Large intestine (tissue), 3 donors: ENCODE measurements around the gene C2CD3. TPM values are rescaled to one million over a fixed set of nuclear protein-coding genes. Genes with fewer than 3 reads are reported as not detected.

ENCODE experiments used
- DNase-seq, 2 donors: peaks; one replicate each; pipeline versions ENCODE4 v3.0.0 to v3.0.0-alpha.2; 2013
- H3K27ac ChIP-seq: one replicate; pipeline ENCODE4 v1.5.1; 2013; ENCODE audit warnings: low read length
- H3K27me3 ChIP-seq: 2 replicates; pipeline ENCODE4 v1.6.1; 2013; ENCODE audit warnings: low read length; ENCODE audit not compliant: control insufficient read depth, insufficient read depth
- H3K36me3 ChIP-seq: 2 replicates; pipeline ENCODE4 v1.6.1; 2013; ENCODE audit warnings: low read length; ENCODE audit not compliant: control insufficient read depth, insufficient read depth
- H3K4me1 ChIP-seq: one replicate; pipeline ENCODE4 v1.6.1; 2013; ENCODE audit warnings: low read length; ENCODE audit not compliant: control insufficient read depth, insufficient read depth
- H3K4me3 ChIP-seq: one replicate; pipeline ENCODE4 v1.5.1; 2013; ENCODE audit warnings: low read length
- H3K9me3 ChIP-seq: one replicate; pipeline ENCODE4 v1.6.1; 2013; ENCODE audit warnings: mild to moderate bottlenecking, low read depth, low read length, moderate library complexity; ENCODE audit not compliant: control insufficient read depth
- WGBS: methylation state at CpG from one replicate; pipeline ENCODE4 v1.1.5; 2013; ENCODE audit warnings: low lambda C conversion rate; ENCODE audit not compliant: insufficient coverage; 5-methylcytosine and 5-hydroxymethylcytosine counted together
- polyA plus RNA-seq: library from polyadenylated mRNA; unstranded; fragments of 120-200 nt; gene quantifications from one replicate; pipeline ENCODE4 v1.2.1, GENCODE V29; 2013

Gene C2CD3
- polyA plus RNA-seq, 1 donor = 12.3 TPM

GRCh38 chr11:74044538-74044937, 126.3 kb downstream of the C2CD3 start:
- peaks cover 29% of the 10 kb centered on the region for H3K36me3 ChIP-seq
- H3K4me3 ChIP-seq = no peak overlapping the region
- 80% methylated on average over 1 of the region's 2 CpGs for WGBS
- H3K27ac ChIP-seq = no peak overlapping the region
- no peaks in the 10 kb centered on the region for H3K4me1 ChIP-seq
- H3K27me3 ChIP-seq = no peaks in the 10 kb centered on the region
- no peak for DNase-seq
- no peaks in the 10 kb centered on the region for H3K9me3 ChIP-seq

GRCh38 chr11:74043450-74043849, 127.4 kb downstream of the C2CD3 start:
- Histone ChIP-seq H3K27me3 (no peaks in the 10 kb centered on the region), H3K4me1 (no peaks in the 10 kb centered on the region), H3K9me3 (no peaks in the 10 kb centered on the region), H3K36me3 (peaks cover 30% of the 10 kb centered on the region), H3K27ac (no peak overlapping the region), H3K4me3 (no peak overlapping the region)
- DNase-seq = no peak
- WGBS = no CpG with 5 or more reads among the region's 1 CpG

- Histone ChIP-seq H3K36me3 (peaks cover 65% of the 10 kb centered on the region), H3K27ac (no peak overlapping the region), H3K27me3 (no peaks in the 10 kb centered on the region), H3K4me3 (no peak overlapping the region), H3K9me3 (no peaks in the 10 kb centered on the region), H3K4me1 (no peaks in the 10 kb centered on the region)
- DNase-seq = no peak
- no CpG with 5 or more reads among the region's 4 CpGs for WGBS
These were observed 133.5 kb downstream of the C2CD3 start for GRCh38 chr11:74037309-74037708.

- Histone ChIP-seq H3K27ac (no peak overlapping the region), H3K4me1 (no peaks in the 10 kb centered on the region), H3K4me3 (no peak overlapping the region), H3K9me3 (no peaks in the 10 kb centered on the region), H3K36me3 (peaks cover 63% of the 10 kb centered on the region), H3K27me3 (no peaks in the 10 kb centered on the region)
- DNase-seq = no peak
- no CpG with 5 or more reads among the region's 1 CpG for WGBS
These were observed 135.5 kb downstream of the C2CD3 start for GRCh38 chr11:74035264-74035663.

GRCh38 chr11:74033046-74033445, 137.8 kb downstream of the C2CD3 start:
- H3K36me3 ChIP-seq = peaks cover 65% of the 10 kb centered on the region
- no CpG with 5 or more reads among the region's 3 CpGs for WGBS
- no peak overlapping the region for H3K27ac ChIP-seq
- no peaks in the 10 kb centered on the region for H3K9me3 ChIP-seq
- DNase-seq = no peak
- H3K4me1 ChIP-seq = no peaks in the 10 kb centered on the region
- no peaks in the 10 kb centered on the region for H3K27me3 ChIP-seq
- H3K4me3 ChIP-seq = no peak overlapping the region

GRCh38 chr11:74030723-74031676, 139.8 kb downstream of the C2CD3 start:
- H3K4me3 ChIP-seq = no peak overlapping the region
- no peak overlapping the region for H3K27ac ChIP-seq
- H3K9me3 ChIP-seq = no peaks in the 10 kb centered on the region
- H3K4me1 ChIP-seq = no peaks in the 10 kb centered on the region
- peaks cover 53% of the 10 kb centered on the region for H3K36me3 ChIP-seq
- DNase-seq = no peak
- H3K27me3 ChIP-seq = no peaks in the 10 kb centered on the region
- WGBS = 93% methylated on average over 3 of the region's 9 CpGs

GRCh38 chr11:74025467-74026166, 145.2 kb downstream of the C2CD3 start:
- Histone ChIP-seq H3K4me3 (no peak overlapping the region), H3K27ac (no peak overlapping the region), H3K4me1 (no peaks in the 10 kb centered on the region), H3K9me3 (no peaks in the 10 kb centered on the region), H3K36me3 (peaks cover 22% of the 10 kb centered on the region), H3K27me3 (no peaks in the 10 kb centered on the region)
- WGBS = 100% methylated on average over 1 of the region's 7 CpGs
- DNase-seq = no peak

- no peak overlapping the region for H3K27ac ChIP-seq
- peaks cover 20% of the 10 kb centered on the region for H3K36me3 ChIP-seq
- no peak overlapping the region for H3K4me3 ChIP-seq
- peaks cover 5% of the 10 kb centered on the region for H3K4me1 ChIP-seq
- WGBS = 100% methylated on average over 1 of the region's 2 CpGs
- DNase-seq = peak; percentile 26 to 56
- no peaks in the 10 kb centered on the region for H3K9me3 ChIP-seq
- H3K27me3 ChIP-seq = no peaks in the 10 kb centered on the region
These were observed 146.4 kb downstream of the C2CD3 start for GRCh38 chr11:74024261-74025029.

- DNase-seq = no peak
- Histone ChIP-seq H3K4me1 (peaks cover 16% of the 10 kb centered on the region), H3K36me3 (peaks cover 11% of the 10 kb centered on the region), H3K4me3 (no peak overlapping the region), H3K27ac (no peak overlapping the region), H3K9me3 (no peaks in the 10 kb centered on the region), H3K27me3 (no peaks in the 10 kb centered on the region)
These were observed 147.5 kb downstream of the C2CD3 start for GRCh38 chr11:74023276-74023675.

GRCh38 chr11:74022546-74022945, 148.3 kb downstream of the C2CD3 start:
- Histone ChIP-seq H3K4me1 (peaks cover 20% of the 10 kb centered on the region), H3K4me3 (no peak overlapping the region), H3K27ac (no peak overlapping the region), H3K9me3 (no peaks in the 10 kb centered on the region), H3K27me3 (no peaks in the 10 kb centered on the region), H3K36me3 (peaks cover 7% of the 10 kb centered on the region)
- no CpG with 5 or more reads among the region's 6 CpGs for WGBS
- no peak for DNase-seq
